HG03558 (cell line): ENCODE data around the gene ZNF502.

ENCODE experiments used
- ATAC-seq: cut with Tn5 transposase; IDR thresholded peaks from one replicate; pipeline ENCODE4 v1.9.1; 2021; ENCODE audit warnings: moderate number of reproducible peaks; ENCODE audit not compliant: unreplicated experiment; ENCODE audit errors: extremely low read depth

Gene ZNF502

GRCh38 chr3:44762690-44763089, 50.2 kb downstream of the ZNF502 start:
- ATAC-seq, result no peak

DNA sequence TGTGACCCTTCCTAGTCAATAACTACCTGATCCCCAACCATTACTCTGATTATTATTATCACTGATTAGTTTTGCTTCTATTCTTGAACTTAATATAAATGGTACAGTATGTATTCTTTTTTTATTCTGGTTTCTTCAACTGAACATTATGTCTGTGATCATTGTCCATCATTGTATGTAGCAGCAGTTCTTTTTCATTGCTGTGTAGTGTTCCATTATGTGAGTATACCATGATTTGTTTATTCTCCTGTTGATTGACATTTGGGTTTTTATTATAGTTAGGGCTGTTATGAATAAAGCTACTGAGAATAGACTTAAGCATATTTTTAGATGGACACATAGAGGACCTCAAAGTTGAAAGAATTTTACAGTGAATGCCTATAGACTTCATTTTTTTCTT, 51.8 kb downstream of the ZNF502 start:
- ATAC-seq, result no peak

- no peak for ATAC-seq
Measured at GRCh38 chr3:44771424-44772098, 59.1 kb downstream of the ZNF502 start.

DNA sequence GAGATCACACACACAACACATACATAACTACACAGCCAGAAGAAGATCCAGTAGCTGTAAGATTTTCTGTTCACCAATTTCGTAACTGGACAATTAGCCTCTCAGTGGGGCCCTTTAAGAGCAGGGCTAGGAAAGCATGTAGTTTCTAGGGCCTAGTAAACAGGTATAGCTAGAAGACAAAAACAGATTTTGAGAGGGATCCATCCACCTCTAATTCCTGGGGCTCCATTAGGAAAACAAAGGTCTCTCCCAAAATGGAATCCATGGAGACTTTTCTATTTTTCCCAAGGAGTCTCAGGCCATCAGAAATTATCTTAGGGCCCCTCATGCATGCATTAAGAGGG, 59.6 kb downstream of the ZNF502 start:
- ATAC-seq, result no peak
